DND-41 (cell line): ENCODE data around the gene FOXK2.

Source experiments
- CTCF ChIP-seq: IDR thresholded peaks from 2 replicates; pipeline ENCODE4 v1.5.1; 2012; ENCODE audit warnings: borderline replicate concordance, low read length, moderate library complexity, mild to moderate bottlenecking; ENCODE audit not compliant: poor library complexity, severe bottlenecking; ENCODE audit errors: extremely low read depth
- EZH2 ChIP-seq: IDR thresholded peaks from 3 replicates; pipeline ENCODE4 v1.6.1; 2012; ENCODE audit warnings: borderline replicate concordance, low read depth, mild to moderate bottlenecking, moderate library complexity, low read length, inconsistent platforms; ENCODE audit not compliant: severe bottlenecking

- no peak for TF ChIP-seq CTCF
- no peak for TF ChIP-seq EZH2
Measured at GRCh38 chr17:82567286-82567685, 47.8 kb downstream of the FOXK2 start.
